Mucosa of descending colon (tissue), 3 donors: ENCODE measurements around the gene LARP6. TPM values are rescaled to one million over a fixed set of nuclear protein-coding genes. Genes with fewer than 3 reads are reported as not detected.

Source experiments
- ATAC-seq: fragments of 200-7000 bp; cut with Tn5 transposase; one replicate; pipeline ENCODE4 v1.9.1; 2020; ENCODE audit warnings: mild to moderate bottlenecking, moderate library complexity
- DNase-seq, 3 donors: peaks; one replicate each; pipeline ENCODE4 v3.0.0-alpha.2; 2020
- H3K36me3 ChIP-seq: fragments of 200-600 bp; one replicate; pipeline ENCODE4 v1.8.0; 2021; ENCODE audit warnings: low read depth, mild to moderate bottlenecking
- H3K4me1 ChIP-seq: fragments of 200-600 bp; one replicate; pipeline ENCODE4 v1.8.0; 2021; ENCODE audit warnings: low read depth, mild to moderate bottlenecking
- H3K4me3 ChIP-seq: fragments of 200-600 bp; one replicate; pipeline ENCODE4 v1.8.0; 2021; ENCODE audit warnings: mild to moderate bottlenecking
- H3K9me3 ChIP-seq: fragments of 200-600 bp; one replicate; pipeline ENCODE4 v1.8.0; 2021; ENCODE audit warnings: mild to moderate bottlenecking
- CTCF ChIP-seq: fragments of 200-600 bp; IDR thresholded peaks from one replicate; pipeline ENCODE4 v1.8.0; 2022; ENCODE audit warnings: antibody characterized with exemption, mild to moderate bottlenecking
- intact Hi-C, 2 donors: fragments of 100-400 bp; cut with DNase I in 1 of 2; cut with micrococcal nuclease in 1 of 2; formaldehyde crosslinking; loops; one replicate each; pipeline versions ENCODE4 v1.11.0 to v1.11.1; 2022; cut with DNase I, micrococcal nuclease
- total RNA-seq, 3 donors: library from RNA; stranded (reverse); fragmentation: NEBNext Ultra II Directional in 2 of 3; extraction: Animal tissue kit (Norgen Biotek cat#: 25700) in 2 of 3; gene quantifications; one replicate each; pipeline versions ENCODE4 v1.2.1 to v1.2.4, GENCODE V29; 2021 to 2023
- donor health status: DM: no; HTN: no; CAD: no; lungs with moderate emphysema.
- donor health status: DM: no; HTN: no; CAD: no.
- donor health status: DM: no; HTN: yes; CAD: no.

LARP6 gene
- total RNA-seq, 3 donors from 2014 or later: 0.55 to 24.8 (median 3.8) TPM

- Histone ChIP-seq H3K4me1 (no peaks in the 10 kb centered on the region), H3K36me3 (no peaks in the 10 kb centered on the region), H3K4me3 (no peak overlapping the region), H3K9me3 (no peaks in the 10 kb centered on the region)
- intact Hi-C loops: no loop called here
- no peak for TF ChIP-seq CTCF
- ATAC-seq (no peak), DNase-seq (no peak)
Observed at GRCh38 chr15:70831094-70831911, 22.7 kb downstream of the LARP6 start.

- Histone ChIP-seq H3K9me3 (no peaks in the 10 kb centered on the region), H3K36me3 (no peaks in the 10 kb centered on the region), H3K4me3 (no peak overlapping the region), H3K4me1 (no peaks in the 10 kb centered on the region)
- intact Hi-C loops: no loop called here
- DNase-seq: no peak
- no peak for TF ChIP-seq CTCF
- no peak for ATAC-seq
Observed at GRCh38 chr15:70830615-70831014, 23.3 kb downstream of the LARP6 start.

GRCh38 chr15:70829371-70830166 is 24.4 kb downstream of the LARP6 start:
- ATAC-seq: no peak

GRCh38 chr15:70827721-70828120 is 26.2 kb downstream of the LARP6 start:
- no peak for TF ChIP-seq CTCF
- intact Hi-C loops: no loop called here
- no peaks in the 10 kb centered on the region for H3K36me3 ChIP-seq
- H3K4me3 ChIP-seq: no peak overlapping the region
- DNase-seq (no peak), ATAC-seq (no peak)
- no peaks in the 10 kb centered on the region for H3K9me3 ChIP-seq
- peaks cover 5% of the 10 kb centered on the region for H3K4me1 ChIP-seq

More at GRCh38 chr15:70829371-70830166, 24.4 kb downstream of the LARP6 start:
- no peak overlapping the region for H3K4me3 ChIP-seq
- no peak for TF ChIP-seq CTCF
- intact Hi-C loops: no loop called here
- H3K36me3 ChIP-seq: no peaks in the 10 kb centered on the region
- peaks cover 5% of the 10 kb centered on the region for H3K4me1 ChIP-seq
- H3K9me3 ChIP-seq: no peaks in the 10 kb centered on the region
- DNase-seq: no peak

- no peaks in the 10 kb centered on the region for H3K9me3 ChIP-seq
- H3K4me3 ChIP-seq: no peak overlapping the region
- peaks cover 5% of the 10 kb centered on the region for H3K4me1 ChIP-seq
- no peaks in the 10 kb centered on the region for H3K36me3 ChIP-seq
- no peak for TF ChIP-seq CTCF
- DNase-seq: no peak
- intact Hi-C loops: no loop called here
- ATAC-seq: peak; percentile 54
Observed at GRCh38 chr15:70826634-70827033, 27.3 kb downstream of the LARP6 start.
